DMS153 (cell line): Measurements from ENCODE around the gene JADE3.
"Not testable (repeated sequence)": the region's sequence is repeated elsewhere in the genome, so short reads cannot be mapped to it uniquely, and the experiment has no call there.

Source experiments
- DNase-seq: peaks from one replicate; lab custom pipeline; 2025; lab: John Stamatoyannopoulos, UW

The JADE3 gene

DNA sequence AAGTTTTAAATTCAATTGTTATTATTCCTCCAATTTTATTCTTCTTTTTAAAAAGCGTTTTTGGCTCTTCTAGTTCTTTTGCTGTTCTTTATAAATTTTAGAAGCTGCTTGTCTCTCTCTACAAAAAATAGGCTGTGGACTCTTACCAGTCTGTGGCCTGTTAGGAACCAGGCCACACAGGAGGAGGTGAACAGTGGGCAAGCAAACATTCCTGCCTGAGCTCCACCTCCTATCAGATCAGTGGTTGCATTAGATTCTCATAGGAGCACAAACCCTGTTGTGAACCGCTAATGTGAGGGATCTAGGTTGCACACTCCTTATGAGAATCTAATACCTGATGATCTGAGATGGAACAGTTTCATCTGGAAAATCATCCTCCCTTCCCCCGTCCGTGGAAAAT is 23.1 kb downstream of the JADE3 start:
- no peak for DNase-seq

DNA sequence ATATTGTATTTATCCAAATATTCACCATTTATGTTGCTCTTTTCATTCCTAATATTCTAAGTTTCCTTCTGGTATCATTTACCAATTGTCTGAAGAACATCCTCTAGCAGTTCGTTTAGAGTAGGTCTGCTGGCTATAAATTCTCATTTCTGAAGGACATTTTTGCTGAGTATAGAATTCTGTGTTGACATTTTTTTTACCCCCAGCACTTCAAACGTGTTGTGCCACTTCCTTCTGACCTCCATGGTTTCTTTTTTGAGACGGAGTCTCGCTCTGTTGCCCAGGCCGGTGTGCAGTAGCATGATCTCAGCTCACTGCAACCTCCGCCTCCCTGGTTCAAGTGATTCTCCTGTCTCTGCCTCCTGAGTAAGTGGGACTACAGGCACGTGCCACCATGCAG is 26.4 kb downstream of the JADE3 start:
- no peak for DNase-seq

DNA sequence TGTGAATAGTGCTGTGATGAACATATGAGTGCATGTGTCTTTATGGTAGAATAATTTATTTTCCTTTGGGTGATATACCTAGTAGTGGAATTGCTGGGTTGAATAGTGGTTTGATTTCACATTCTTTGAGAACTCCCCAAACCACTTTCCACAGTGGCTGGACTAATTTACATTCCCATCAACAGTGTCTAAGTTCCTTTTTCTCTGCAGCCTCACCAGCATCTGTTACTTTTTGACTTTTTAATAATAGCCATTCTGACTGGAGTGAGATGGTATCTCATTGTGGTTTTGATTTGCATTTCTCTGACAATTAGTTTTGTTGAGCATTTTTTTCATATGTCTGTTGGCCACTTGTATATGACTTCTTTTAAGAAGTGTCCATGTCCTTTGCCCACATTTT is 29.1 kb downstream of the JADE3 start:
- DNase-seq, result no peak

DNA sequence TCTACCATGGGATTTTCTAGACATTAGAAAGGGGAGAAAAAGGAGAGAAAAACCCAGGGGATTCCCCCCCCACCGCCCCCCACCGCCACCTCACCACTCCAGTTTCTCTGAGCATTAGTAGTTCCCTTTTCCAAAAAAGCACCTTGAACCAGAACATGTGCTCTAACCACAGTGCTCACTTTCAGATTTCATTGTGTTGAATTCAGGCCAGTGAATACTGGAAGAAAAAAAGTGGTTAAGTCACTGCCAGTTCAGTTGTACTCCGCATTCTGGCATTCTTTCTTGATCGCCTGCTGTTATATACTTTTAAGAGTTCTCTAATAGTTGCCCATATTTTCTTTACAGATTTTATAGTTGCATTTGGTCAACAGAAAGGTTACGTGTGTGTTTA is 40.9 kb downstream of the JADE3 start:
- DNase-seq, result no peak

DNA sequence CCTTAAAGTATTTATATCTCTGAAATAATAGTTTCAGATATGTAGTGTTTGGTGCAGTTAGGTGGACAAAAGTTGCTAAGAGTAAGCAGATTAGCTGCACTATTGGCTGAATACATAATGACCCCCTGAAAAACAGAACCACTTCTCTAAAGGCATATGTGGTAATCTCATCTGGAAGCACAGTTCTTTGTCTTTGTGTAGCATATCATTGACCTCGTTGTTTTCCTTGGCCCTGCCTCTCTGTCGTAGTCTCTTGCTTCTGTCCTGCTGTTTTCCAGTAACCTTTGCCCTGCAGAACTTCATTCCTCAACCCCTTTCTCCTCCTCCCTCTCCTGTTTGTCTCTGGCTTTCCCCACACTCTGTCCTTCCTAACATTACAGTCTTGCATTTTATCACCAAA is 41.4 kb downstream of the JADE3 start:
- DNase-seq, result no peak

DNA sequence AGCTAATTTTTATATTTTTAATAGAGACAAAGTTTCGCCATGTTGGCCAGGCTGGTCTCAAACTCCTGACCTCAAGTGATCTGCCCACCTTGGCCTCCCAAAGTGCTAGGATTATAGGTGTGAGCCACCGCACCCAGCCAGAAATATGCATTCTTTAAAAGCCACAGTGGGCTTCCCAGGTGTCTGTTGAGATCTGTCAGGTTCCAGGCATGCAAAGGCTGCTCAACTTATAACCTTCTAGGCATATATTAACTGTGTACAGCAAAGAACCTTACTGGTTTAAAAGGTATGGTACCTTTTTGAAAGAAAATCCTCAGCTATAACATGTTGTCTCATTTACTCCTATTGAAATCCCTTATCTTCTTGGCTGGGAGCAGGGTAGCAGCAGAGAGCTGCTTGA is 42.5 kb downstream of the JADE3 start:
- no peak for DNase-seq

DNA sequence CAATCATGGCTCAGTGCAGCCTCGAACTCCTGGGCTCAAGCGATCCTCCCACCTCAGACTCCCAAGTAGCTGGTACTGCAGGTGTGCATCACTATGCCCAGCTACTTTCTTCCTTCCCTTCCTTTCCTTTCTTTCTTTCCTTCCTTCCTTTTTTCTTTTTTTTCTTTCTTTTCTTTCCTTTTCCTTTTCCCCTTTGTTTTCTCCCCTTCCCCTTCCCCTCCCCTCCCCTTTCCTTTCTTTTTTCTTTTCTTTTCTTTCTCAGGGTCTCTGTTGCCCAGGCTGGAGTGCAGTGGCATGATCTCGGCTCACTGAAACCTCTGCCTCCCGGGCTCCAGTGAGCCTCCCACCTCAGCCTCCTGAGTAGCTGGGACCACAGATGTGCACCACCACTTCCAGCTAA is 44.4 kb downstream of the JADE3 start:
- not testable (repeated sequence) for DNase-seq

DNA sequence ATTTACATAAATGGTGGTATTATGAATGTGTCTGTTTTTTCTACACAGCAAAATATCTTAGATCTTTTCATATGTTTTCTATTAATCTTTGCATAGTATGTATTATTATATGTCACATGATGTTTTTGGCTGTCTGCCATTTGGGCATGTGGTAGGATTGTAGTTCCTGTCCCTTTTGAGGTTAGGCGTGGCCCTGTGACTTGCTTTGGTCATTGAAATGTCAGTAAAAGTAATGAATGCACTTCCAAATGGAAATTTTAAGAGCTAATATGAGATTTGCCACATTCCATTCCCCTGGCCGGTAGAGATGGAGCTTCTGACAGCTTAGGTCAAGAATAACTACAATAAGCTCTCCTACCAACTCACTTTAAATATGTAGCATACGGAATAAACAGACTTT is 45.1 kb downstream of the JADE3 start:
- no peak for DNase-seq

DNA sequence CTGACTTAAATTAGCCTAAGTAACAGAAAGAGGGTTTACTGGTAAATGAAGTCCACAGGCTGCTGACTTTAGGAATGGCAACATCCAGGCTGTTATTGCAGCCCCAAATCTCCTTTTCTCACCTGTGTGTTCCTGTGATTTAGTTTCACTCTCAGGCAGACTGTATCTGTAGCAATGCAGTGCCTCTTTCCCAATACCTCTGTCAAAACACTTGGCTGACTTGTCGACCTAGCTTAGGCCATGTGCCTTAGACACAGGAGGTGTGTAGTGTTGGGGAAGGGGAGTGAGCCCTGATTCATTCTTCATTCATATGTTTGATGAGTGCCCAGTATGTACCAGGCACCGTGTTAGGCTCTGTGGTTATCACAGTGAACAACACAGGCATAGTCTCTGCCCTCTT is 46.9 kb downstream of the JADE3 start:
- no peak for DNase-seq

DNA sequence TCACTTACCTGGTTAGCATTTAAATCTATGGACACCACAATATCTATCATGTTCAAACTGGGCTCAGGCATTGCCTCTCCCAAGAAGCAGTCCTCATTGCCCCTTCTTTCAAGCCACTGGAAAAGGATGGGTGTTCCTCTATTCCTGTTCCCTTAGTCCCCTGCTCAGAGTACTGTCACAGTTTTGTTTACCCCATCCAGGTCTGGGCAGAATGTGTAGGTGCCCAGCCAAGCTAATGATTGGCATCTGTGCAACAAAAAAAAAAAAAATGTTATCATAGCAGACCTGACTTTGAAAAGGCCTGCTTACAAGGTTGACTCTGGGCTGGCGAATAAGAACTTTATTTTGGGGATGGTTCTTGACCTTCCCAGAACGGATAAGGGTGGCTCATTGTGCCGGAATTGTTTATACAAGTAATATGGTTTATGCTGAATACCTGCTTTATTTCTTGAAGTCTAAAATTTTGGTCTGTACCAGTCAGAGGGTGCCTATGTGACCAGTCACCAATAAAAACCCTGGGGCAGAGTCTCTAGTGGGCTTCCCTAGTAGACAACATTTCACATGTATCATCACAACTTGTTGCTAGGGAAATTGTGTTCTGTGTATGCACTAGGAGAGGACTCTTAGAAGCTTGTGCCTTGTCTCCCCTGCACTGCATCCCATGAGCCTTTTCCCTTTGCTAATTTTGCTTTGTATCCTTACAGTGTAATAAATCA is 47.9 kb downstream of the JADE3 start:
- DNase-seq, result no peak

DNA sequence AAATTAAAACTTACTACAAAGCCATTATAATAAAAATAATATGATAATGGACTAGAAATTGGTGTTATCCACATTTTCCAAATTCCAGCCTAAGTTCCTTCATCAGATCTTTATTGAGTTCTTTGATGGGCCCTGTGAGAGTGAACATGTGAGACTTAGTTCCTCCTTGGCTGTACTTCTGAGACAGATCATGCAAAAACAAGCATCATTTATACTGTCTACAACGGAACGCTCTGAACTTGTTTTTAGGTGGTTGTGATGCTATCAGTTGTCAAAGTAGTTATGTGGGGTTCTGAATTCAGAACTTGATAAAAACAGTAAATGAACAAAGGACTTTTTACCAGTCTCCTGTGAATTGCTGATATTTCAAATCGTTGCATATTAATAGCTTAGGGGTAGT is 48.9 kb downstream of the JADE3 start:
- DNase-seq, result no peak

DNA sequence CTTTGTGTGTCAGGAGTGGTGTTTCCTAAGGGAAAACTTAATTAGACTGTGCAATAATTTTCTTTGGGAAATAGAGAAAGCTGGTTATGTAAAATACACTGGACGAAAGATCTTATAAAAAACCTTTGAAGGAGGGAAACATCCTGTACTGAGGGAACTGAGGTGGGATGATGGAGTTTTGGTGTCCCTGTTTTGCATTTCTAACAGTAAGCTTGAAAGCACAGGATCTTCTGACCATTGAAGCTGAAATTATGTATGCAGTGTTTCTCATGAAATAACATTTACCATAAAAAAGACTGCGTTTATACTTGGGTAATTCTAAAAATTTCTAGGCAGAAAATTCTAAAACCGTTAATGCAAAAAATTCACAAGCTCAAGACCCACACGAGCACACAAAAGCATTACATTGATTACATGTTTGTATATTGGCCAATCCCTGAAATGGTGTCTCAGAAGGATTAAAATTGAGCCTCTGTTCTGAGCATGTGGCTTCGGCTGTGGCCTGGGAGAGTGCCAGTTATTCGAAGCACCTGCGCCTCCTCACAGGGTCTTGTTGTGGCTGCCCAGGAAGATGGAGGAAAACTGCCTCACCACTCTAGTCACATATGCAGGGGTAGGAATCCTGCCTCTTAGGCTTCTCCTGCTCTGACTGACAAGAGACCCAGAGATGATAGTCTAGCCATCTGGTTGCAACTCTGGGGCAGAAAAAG is 49.5 kb downstream of the JADE3 start:
- no peak for DNase-seq

DNA sequence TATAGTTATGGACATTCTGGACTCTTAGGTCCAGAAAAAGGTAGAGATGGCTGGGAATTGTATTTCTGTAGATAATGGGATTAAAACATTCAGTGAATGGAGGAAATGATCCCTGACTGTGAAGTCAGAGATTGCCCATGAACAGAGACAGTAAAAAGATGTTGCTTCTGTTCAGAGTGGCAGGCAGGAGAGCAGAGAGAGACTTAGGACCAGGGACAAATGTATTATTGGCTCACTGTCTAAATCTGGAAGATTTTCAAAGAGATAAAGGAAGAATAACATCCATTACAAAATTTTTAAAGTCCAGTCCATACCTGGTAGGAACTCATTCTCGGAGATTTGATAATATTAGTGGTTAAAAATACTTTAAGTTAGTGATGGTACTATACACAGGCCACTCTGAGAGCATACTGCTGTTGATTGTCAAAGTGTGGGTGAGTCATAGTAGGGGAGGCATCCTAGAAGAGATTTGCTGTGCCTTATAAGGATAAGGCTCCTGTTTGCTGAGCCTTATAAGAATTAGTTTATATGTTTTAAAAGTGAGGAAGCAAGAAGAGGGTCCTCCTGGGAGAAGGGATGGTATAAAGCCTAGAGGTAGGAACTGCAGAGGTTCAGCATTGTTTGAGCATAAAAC is 53.0 kb downstream of the JADE3 start:
- no peak for DNase-seq

DNA sequence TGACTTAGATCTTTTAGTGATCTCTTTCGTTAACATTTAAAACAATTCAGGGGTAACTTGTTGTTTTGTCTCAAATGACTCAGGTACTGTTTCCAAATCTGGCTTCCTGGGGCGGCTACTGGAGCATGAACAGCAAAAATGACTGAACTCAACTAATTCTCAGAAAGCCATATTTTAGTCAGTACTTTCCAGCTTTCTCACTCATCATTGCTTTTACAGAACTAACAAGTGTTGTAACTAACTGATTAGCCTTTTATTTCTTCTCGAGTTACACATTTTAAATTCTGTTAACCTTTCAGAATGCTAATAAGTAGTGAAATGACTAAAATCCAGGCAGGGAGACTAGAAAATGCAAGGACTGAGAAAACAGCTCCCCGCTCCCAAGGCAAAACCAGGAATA is 55.3 kb downstream of the JADE3 start:
- no peak for DNase-seq

DNA sequence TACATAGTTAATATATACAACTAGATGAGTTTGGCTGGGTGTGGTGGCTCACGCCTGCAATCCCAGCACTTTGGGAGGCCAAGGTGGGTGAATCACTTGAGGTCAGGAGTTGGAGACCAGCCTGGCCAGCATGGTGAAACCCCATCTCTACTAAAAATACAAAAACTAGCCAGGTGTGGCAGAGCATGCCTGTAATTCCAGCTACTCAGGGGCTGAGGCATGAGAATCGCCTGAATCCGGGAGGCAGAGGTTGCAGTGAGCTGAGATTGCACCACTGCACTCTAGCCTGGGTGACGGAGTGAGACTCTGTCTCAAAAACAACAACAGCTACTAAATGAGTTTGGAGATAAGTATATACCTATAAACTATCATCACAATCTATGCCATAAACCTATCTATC is 64.8 kb downstream of the JADE3 start:
- DNase-seq, result not testable (repeated sequence)

DNA sequence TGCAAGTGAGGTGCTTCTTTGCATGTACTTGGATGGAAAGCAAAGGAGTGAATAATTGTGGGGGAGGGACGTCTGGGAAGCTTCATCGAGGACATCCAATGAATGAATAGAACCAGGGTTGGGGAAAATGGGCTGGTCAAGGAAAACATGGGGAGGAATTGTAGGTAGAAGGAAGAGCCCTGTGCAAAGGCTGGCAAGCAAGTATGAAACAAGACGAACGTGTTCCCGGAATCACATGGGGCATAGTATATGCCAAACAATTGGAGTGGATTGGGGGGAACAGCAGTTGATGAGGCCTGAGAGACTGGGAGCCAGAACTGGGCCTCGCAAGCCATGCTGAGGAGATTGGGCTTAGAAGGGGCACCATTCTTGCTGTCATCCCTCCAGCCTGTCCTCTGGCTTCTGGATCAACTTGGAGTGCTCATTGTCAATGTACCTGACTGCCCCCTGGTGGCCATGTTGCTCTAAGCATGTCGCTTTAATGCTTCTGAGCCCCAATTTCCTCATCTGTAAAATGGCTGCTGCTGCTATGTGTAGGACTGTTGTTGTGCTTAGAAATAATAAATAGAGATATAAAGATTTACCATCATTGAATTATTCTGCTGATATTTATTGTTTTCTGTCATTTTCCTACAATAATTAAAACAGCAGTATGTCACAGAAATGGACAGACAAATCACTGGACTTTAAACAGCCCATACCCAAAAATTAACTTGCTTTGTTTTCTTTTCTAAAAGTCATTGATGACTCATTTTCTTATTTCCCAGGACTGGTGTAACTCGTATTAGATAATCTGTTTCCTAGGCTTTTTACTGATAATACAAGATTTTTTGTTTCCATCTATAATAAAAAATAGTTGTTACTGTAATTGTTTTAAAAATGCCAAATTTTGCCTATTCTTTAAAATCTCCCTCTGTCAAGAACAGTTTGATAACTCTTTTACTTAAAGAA is 66.4 kb downstream of the JADE3 start:
- DNase-seq, result no peak

DNA sequence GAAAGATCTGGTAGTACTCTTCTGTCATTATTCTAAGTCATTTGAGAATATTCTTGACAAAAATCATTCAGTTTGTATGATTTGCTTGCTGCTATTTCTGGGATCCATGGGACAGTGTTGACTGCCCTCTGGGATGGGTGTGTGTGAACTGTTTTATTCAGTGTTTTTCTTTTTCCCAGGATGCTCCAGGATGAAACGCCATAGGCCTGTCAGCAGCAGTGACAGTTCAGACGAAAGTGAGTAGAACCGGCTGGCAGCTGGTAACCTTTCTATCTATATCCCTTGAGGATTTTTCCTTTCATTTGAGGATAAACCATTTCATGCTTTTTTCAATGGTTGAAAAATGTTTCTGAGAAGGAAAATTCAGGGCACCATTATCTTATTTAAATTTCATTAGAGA is 72.5 kb downstream of the JADE3 start:
- no peak for DNase-seq

DNA sequence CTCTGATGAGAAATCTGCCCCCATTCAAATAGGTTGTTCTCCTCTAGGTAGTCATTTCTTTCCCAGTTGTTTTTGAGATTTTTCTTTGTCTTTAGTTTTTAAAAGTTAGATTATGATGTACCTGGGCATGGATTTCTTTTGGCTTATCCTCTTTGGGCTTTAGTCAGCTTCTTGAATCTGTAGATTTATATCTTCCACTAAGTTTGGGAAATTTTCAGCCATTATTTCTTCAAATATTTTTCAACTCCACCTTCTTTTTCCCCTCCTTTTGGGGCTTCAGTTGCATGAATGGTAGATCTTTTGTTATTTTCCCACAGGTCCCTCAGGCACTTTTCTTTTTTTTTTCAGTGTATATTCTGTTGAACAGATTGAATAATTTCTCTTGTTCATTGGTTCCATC is 77.3 kb downstream of the JADE3 start:
- DNase-seq, result no peak

DNA sequence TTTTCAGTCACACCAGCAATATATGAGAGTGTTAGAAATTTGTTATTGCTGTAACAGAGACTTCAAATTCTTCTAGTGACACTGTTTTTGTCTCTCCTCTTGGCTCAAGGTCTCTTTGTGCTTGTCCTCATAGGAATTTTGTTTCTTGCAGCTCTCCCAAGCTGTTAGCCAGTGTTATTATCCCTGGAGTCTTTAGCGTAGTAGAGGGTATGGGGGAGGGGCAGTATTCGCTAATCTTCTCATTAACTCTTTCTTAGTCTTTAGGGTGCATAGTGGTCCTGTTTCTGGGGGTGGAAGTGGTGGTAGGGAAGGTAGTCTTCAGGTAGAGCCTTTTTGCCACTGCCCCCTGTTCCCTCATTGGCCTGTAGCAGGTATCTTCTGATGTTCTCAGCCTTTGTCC is 79.4 kb downstream of the JADE3 start:
- DNase-seq, result no peak

DNA sequence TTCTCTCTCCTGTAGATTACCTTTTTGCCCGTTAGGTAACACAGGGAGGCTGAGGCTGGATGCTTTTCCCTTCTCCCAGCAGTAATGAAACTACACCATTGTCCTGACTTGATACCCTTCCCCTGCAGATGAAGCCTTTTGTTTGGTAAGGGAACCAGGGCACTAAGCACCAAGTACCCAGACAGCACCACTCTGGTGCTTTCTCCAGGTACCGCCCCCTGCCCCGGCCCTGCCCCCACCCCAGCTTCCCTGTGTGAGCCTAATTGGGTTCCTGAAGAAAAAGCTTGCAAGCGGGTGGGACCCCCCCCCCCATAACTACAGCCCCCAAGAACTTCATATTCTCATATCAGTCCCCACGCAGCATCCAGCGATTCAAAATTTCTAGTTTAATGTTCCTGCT is 79.8 kb downstream of the JADE3 start:
- DNase-seq, result no peak

DNA sequence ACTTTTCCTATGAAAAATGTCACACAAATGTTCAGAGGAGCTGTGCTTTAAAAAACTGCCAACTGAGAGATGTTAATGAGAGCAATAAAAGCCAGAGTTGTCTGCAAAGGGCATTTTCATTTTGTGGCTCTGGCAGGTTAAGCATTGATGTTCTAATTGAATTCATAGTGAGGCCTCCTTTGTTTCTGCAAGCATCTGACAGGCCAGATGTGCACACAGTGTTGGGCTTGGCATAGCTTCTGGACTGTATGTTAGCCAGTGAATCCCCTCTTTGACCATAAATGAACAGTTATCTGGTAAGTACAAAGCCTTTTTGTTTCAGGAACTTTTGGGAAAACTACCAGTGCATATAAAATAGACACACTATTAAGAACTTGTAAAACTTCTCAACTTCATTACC is 81.9 kb downstream of the JADE3 start:
- no peak for DNase-seq

DNA sequence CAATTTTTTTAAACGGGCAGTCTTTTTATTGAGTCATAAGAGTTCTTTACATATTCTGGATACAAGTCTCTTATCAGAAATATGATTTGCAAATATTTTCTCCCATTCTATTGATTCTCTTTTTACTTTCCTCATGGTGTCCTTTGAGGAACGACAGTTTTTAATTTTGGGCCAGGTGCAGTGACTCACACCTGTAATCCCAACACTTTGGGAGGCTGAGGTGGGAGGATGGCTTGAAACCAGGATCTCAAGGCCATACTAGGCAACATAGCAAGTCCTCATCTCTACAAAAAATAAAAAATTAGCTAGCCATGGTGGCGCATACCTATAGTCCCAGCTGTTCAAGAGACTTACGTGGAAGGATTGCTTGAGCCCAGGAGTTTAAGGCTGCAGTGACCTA is 99.9 kb downstream of the JADE3 start:
- DNase-seq, result no peak
